HEK293 (cell line): ENCODE results near the gene CCHCR1.

Experiments used
- CTCF ChIA-PET: fragments of 350-600 bp; formaldehyde crosslinking; extraction: SDS; loops from one replicate; lab custom pipeline; 2021; ENCODE audit warnings: antibody characterized with exemption; lab: Yijun Ruan, JAX
- POLR2A ChIA-PET: fragments of 300-600 bp; formaldehyde crosslinking; extraction: SDS; loops from one replicate; lab custom pipeline; 2020; ENCODE audit warnings: antibody characterized with exemption, inconsistent platforms; lab: Yijun Ruan, JAX
- H3K27ac ChIP-seq: fragments of 200-500 bp; sonication (Bioruptor generic); 2 replicates; pipeline ENCODE4 v1.5.1; 2014; ENCODE audit warnings: low read depth, low read length, control low read depth, inconsistent platforms; ENCODE audit errors: extremely low read depth
- H3K36me3 ChIP-seq, 2 experiments: fragments of 200-500 bp in 1 of 2; sonication (Bioruptor generic) in 1 of 2; 1 replicate in 1 of 2; 2 replicates in 1 of 2; pipeline ENCODE4 v1.5.1; 2014 to 2017; ENCODE audit warnings: inconsistent platforms in 2 of 2, low read length in 2 of 2; ENCODE audit not compliant: control insufficient read depth in 2 of 2, insufficient read depth in 1 of 2
- H3K4me1 ChIP-seq: fragments of 200-500 bp; sonication (Bioruptor generic); 2 replicates; pipeline ENCODE4 v1.5.1; 2014; ENCODE audit warnings: mild to moderate bottlenecking, low read length, inconsistent platforms; ENCODE audit not compliant: control insufficient read depth, insufficient read depth
- H3K4me3 ChIP-seq: 2 replicates; pipeline ENCODE4 v1.5.1; 2011; ENCODE audit warnings: low read depth, mild to moderate bottlenecking, control low read depth, low read length, moderate library complexity
- H3K9me3 ChIP-seq: fragments of 200-500 bp; sonication (Bioruptor generic); 2 replicates; pipeline ENCODE4 v1.5.1; 2014; ENCODE audit warnings: low read depth, low read length, inconsistent platforms; ENCODE audit not compliant: control insufficient read depth, insufficient read depth
- MYNN ChIP-seq: fragments of 450-650 bp; formaldehyde crosslinking; IDR thresholded peaks from 2 replicates; pipeline ENCODE4 v1.5.1; 2016; ENCODE audit warnings: missing biosample characterization, missing genetic modification characterization, borderline replicate concordance
- PRDM1 ChIP-seq: fragments of 450-650 bp; formaldehyde crosslinking; IDR thresholded peaks from 2 replicates; pipeline ENCODE4; 2016; ENCODE audit warnings: missing biosample characterization, missing genetic modification characterization
- SCRT2 ChIP-seq: fragments of 450-650 bp; formaldehyde crosslinking; IDR thresholded peaks from 2 replicates; pipeline ENCODE4 v1.5.1; 2016; ENCODE audit warnings: missing biosample characterization, missing genetic modification characterization
- SP3 ChIP-seq: fragments of 450-650 bp; formaldehyde crosslinking; IDR thresholded peaks from 2 replicates; pipeline ENCODE4 v1.5.1; 2016; ENCODE audit warnings: missing biosample characterization, missing genetic modification characterization
- ZBTB1 ChIP-seq: fragments of 450-650 bp; formaldehyde crosslinking; IDR thresholded peaks from 2 replicates; pipeline ENCODE4 v1.5.1; 2016; ENCODE audit warnings: missing biosample characterization, missing genetic modification characterization
- ZFHX2 ChIP-seq: fragments of 450-650 bp; formaldehyde crosslinking; conservative IDR thresholded peaks from 2 replicates; pipeline ENCODE4 v1.5.1; 2016; ENCODE audit warnings: missing biosample characterization, missing genetic modification characterization
- ZNF211 ChIP-seq: fragments of 450-650 bp; formaldehyde crosslinking; IDR thresholded peaks from 2 replicates; pipeline ENCODE4 v1.5.1; 2016; ENCODE audit warnings: low read depth, missing biosample characterization, missing genetic modification characterization
- ZNF23 ChIP-seq: fragments of 450-650 bp; formaldehyde crosslinking; IDR thresholded peaks from 2 replicates; pipeline ENCODE4 v1.5.1; 2016; ENCODE audit warnings: missing biosample characterization, missing genetic modification characterization, borderline replicate concordance
- ZNF266 ChIP-seq: fragments of 450-650 bp; formaldehyde crosslinking; IDR thresholded peaks from 2 replicates; pipeline ENCODE4 v1.5.1; 2016; ENCODE audit warnings: missing biosample characterization, missing genetic modification characterization, low read depth
- ZNF335 ChIP-seq: fragments of 450-650 bp; formaldehyde crosslinking; conservative IDR thresholded peaks from 2 replicates; pipeline ENCODE4 v1.5.1; 2016; ENCODE audit warnings: missing biosample characterization, missing genetic modification characterization
- ZNF518A ChIP-seq: fragments of 450-650 bp; formaldehyde crosslinking; conservative IDR thresholded peaks from 2 replicates; pipeline ENCODE4 v1.5.1; 2016; ENCODE audit warnings: low read depth, missing biosample characterization, missing genetic modification characterization
- TF ChIP-seq, protein P1 (sequence below): fragments of 450-650 bp; formaldehyde crosslinking; IDR thresholded peaks from 2 replicates; pipeline ENCODE4 v1.5.1; 2016; ENCODE audit warnings: missing biosample characterization, missing genetic modification characterization
- TF ChIP-seq, protein P2 (sequence below): fragments of 450-650 bp; formaldehyde crosslinking; IDR thresholded peaks from 2 replicates; pipeline ENCODE4 v1.5.1; 2017; ENCODE audit warnings: missing biosample characterization, missing genetic modification characterization
- TF ChIP-seq, protein P3 (sequence below): fragments of 450-650 bp; formaldehyde crosslinking; IDR thresholded peaks from 2 replicates; pipeline ENCODE4 v1.5.1; 2016; ENCODE audit warnings: missing biosample characterization, missing genetic modification characterization

CCHCR1 gene

GRCh38 chr6:31143148-31143547 lies 14.5 kb downstream of the CCHCR1 start (continued):
- no peak for TF ChIP-seq ZBTB1 (tag by site-specific recombination)

DNA sequence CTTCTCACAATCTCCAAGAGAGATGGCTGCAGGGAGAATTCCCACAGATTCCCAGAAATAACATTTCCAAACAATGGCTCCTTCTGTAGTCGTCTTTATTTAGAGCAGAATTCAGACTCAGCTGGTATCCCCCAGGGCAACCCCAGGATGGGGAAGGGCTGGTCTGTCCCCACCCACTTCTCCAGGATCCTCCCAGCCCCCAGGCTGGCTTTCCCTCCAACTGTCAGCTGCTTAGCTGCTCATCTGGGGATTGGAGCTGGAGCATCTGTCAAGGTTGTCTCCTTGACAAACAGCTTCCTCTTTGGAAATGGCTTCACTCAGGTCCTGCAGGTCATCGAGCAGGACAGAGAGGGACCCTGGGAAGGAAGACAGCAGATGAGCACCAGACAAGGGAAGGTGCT lies 15.2 kb downstream of the CCHCR1 start:
- Histone ChIP-seq H3K27ac (no peak overlapping the region), H3K9me3 (no peaks in the 10 kb centered on the region), H3K4me3 (no peak overlapping the region), H3K36me3 (peaks cover 11 to 47% of the 10 kb centered on the region in 2 experiments; a peak in 2 of 3 replicates), H3K4me1 (no peaks in the 10 kb centered on the region)
- TF ChIP-seq, protein P1, sequence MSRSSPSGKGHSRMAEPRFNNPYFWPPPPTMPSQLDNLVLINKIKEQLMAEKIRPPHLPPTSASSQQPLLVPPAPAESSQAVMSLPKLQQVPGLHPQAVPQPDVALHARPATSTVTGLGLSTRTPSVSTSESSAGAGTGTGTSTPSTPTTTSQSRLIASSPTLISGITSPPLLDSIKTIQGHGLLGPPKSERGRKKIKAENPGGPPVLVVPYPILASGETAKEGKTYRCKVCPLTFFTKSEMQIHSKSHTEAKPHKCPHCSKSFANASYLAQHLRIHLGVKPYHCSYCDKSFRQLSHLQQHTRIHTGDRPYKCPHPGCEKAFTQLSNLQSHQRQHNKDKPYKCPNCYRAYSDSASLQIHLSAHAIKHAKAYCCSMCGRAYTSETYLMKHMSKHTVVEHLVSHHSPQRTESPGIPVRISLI (tag by site-specific recombination): no peak
- ChIA-PET CTCF (interaction anchor here (0.9 to 7.7 kb wide), 3 partner anchors 15 to 54 kb away, joined by 3 to 49 read pairs (median 7); partner anchors contain the start of gene TCF19), POLR2A (interaction anchor here (0.9 kb wide), 1 partner anchor 12 kb away, joined by 6 read pairs; no protein-coding TSS in a partner anchor)

GRCh38 chr6:31140643-31141042 lies 17.0 kb downstream of the CCHCR1 start:
- ChIA-PET CTCF (interaction anchor here (1.8 to 7.7 kb wide), 2 partner anchors 13 to 18 kb away, joined by 7 to 49 read pairs; partner anchors contain the start of gene TCF19), POLR2A (interaction anchor here (0.7 kb wide), 2 partner anchors 55 to 730 kb away, joined by 3 read pairs; no protein-coding TSS in a partner anchor)
- Histone ChIP-seq H3K27ac (no peak overlapping the region), H3K9me3 (no peaks in the 10 kb centered on the region), H3K4me1 (no peaks in the 10 kb centered on the region), H3K36me3 (peaks cover 11 to 34% of the 10 kb centered on the region in 2 experiments; a peak in 2 of 3 replicates), H3K4me3 (no peak overlapping the region)
- TF ChIP-seq ZNF211 (tag by site-specific recombination): no peak
- no peak for TF ChIP-seq ZNF335 (tag by site-specific recombination)
- no peak for TF ChIP-seq ZNF23 (tag by site-specific recombination)
- TF ChIP-seq, protein P2, sequence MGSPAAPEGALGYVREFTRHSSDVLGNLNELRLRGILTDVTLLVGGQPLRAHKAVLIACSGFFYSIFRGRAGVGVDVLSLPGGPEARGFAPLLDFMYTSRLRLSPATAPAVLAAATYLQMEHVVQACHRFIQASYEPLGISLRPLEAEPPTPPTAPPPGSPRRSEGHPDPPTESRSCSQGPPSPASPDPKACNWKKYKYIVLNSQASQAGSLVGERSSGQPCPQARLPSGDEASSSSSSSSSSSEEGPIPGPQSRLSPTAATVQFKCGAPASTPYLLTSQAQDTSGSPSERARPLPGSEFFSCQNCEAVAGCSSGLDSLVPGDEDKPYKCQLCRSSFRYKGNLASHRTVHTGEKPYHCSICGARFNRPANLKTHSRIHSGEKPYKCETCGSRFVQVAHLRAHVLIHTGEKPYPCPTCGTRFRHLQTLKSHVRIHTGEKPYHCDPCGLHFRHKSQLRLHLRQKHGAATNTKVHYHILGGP (tag by site-specific recombination): no peak
- TF ChIP-seq ZNF266 (tag by site-specific recombination): no peak
- TF ChIP-seq, protein P3, sequence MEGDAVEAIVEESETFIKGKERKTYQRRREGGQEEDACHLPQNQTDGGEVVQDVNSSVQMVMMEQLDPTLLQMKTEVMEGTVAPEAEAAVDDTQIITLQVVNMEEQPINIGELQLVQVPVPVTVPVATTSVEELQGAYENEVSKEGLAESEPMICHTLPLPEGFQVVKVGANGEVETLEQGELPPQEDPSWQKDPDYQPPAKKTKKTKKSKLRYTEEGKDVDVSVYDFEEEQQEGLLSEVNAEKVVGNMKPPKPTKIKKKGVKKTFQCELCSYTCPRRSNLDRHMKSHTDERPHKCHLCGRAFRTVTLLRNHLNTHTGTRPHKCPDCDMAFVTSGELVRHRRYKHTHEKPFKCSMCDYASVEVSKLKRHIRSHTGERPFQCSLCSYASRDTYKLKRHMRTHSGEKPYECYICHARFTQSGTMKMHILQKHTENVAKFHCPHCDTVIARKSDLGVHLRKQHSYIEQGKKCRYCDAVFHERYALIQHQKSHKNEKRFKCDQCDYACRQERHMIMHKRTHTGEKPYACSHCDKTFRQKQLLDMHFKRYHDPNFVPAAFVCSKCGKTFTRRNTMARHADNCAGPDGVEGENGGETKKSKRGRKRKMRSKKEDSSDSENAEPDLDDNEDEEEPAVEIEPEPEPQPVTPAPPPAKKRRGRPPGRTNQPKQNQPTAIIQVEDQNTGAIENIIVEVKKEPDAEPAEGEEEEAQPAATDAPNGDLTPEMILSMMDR (tag by site-specific recombination): no peak
- no peak for TF ChIP-seq MYNN
- TF ChIP-seq SCRT2 (tag by site-specific recombination): no peak
- TF ChIP-seq ZFHX2 (tag by site-specific recombination): no peak
- no peak for TF ChIP-seq ZNF518A
- TF ChIP-seq PRDM1: no peak
- TF ChIP-seq SP3: no peak
